ENCODE measurements around the gene KRTAP5-5.
A peak's percentile ranks its signal among the peaks of the same experiment; 100 is the strongest.
"Not testable (repeated sequence)": the region's sequence is repeated elsewhere in the genome, so short reads cannot be mapped to it uniquely, and the experiment has no call there.

Gene KRTAP5-5

GRCh38 chr11:1629326-1630185 lies at the start of gene KRTAP5-5:
Gene KRTAP5-5, plus strand, starts transcription at chr11:1629775. Its CDS starts 66 bp downstream, at chr11:1629841.
- DNase-seq (ENCODE audit: low spot score), result no peak

DNA sequence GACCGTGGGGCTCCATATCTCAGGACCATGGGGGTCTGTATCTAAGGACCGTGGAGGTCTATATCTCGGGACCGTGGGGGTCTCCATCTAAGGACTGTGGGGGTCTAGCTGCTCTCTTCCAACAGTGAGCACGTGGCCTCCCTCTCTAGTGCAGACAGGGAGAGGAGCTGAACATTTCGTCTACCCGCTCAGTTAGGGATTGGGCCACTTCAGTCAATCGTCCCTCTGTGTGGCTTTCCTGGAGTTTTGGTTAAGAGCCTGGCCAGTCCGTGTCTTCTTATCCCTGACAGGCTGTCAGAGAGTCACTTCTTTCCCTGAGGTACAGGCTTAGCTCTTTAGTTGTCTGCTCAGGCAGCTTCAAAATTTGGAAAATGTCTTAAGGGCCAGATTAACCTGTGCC lies 47.6 kb upstream of the KRTAP5-5 start:
- no peak for DNase-seq (ENCODE audit: low spot score)

DNA sequence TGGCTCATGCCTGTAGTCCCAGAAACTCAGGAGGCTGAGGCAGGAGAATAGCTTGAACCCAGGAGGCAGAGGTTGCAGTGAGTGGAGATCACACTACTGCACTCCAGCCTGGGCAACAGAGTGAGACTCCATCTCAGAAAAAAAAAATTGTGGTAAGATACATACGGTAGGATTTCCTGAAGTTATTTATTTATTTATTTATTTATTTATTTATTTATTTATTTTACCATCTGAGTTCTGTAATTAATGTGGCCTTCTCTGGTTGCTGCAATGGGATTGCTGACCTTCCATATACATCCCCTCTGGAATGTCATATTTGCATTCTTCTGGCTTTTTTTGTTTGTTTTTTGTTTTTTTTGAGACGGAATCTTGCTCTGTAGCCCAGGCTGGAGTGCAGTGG lies 46.7 kb upstream of the KRTAP5-5 start:
- DNase-seq (ENCODE audit: low spot score), result not testable (repeated sequence)

DNA sequence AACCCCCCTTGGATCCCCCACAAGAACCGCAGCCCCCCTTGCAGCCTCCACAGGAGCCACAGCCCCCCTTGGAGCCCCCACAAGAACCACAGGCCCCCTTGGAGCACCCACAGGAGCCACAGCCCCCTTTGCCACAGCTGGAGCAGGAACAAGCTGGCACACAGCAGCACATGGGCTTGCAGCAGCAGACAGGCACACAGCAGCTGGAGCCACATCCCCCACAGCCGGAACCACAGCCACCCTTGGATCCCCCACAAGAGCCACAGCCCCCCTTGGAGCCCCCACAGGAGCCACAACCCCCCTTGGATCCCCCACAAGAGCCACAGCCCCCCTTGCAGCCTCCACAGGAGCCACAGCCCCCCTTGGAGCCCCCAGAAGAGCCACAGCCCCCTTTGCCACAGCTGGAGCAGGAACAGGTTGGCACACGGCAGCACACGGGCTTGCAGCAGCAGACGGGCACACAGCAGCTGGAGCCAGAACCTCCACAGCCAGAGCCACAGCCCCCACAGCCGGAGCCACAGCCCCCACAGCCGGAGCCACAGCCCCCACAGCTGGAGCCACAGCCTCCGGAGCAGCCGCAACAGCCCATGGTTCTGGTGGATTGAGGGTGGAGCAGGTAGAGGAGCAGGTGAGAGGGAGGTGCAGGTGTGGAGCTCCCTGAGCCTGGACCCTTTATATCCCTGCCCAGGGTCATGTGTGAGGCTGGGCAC lies 44.8 kb upstream of the KRTAP5-5 start, which contains the start of gene KRTAP5-1:
TSS of gene KRTAP5-1 (minus strand) at position 623 of the 710 bp plus-strand sequence. CDS start at position 589, 34 bp downstream.
- DNase-seq (ENCODE audit: low spot score), result not testable (repeated sequence)

GRCh38 chr11:1586699-1587098 lies 42.9 kb upstream of the KRTAP5-5 start:
- no peak for DNase-seq (ENCODE audit: low spot score)

- DNase-seq (ENCODE audit: low spot score), result peak; percentile 26
These were observed 40.2 kb upstream of the KRTAP5-5 start for GRCh38 chr11:1589191-1589963.

GRCh38 chr11:1589996-1590395 lies 39.6 kb upstream of the KRTAP5-5 start:
- no peak for DNase-seq (ENCODE audit: low spot score)

GRCh38 chr11:1592628-1593027 lies 36.9 kb upstream of the KRTAP5-5 start:
- no peak for DNase-seq (ENCODE audit: low spot score)

- not testable (repeated sequence) for DNase-seq (ENCODE audit: low spot score)
These were observed 33.5 kb upstream of the KRTAP5-5 start for GRCh38 chr11:1595994-1596575.

DNA sequence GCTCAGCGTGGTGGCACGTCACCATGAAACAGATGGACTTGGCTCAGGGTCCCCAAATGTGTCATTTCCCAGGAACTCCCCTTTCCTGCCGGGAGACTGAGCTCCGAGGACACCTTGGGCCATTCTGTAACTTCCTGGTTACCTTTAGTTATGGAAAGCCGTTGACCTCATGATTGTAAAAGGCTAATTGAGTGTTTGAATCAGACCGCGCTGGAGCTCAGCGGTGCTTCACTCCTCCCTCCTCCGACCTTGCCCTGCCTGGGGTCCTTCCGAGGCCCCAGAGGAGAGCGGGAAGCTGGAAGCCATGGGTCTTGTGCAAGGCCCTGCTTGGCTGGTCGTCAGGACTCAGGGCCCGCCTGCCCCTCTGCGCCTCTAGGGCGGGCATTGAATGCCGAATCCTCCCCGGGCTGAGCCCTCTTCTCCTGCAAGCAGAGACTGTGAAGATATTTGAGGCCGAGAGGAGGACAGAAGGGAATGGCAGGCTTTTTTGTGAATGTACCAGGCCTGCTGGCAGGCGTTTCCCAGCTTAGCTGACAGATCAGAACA lies 32.9 kb upstream of the KRTAP5-5 start:
- not testable (repeated sequence) for DNase-seq (ENCODE audit: low spot score)

GRCh38 chr11:1597331-1597993 lies 32.1 kb upstream of the KRTAP5-5 start:
- no peak for DNase-seq (ENCODE audit: low spot score)

- no peak for DNase-seq (ENCODE audit: low spot score)
These were observed 31.6 kb upstream of the KRTAP5-5 start, which contains the start of gene KRTAP5-2 for GRCh38 chr11:1597994-1598380. Gene KRTAP5-2, minus strand, starts transcription at chr11:1598294. Its CDS starts 44 bp downstream, at chr11:1598250.

DNA sequence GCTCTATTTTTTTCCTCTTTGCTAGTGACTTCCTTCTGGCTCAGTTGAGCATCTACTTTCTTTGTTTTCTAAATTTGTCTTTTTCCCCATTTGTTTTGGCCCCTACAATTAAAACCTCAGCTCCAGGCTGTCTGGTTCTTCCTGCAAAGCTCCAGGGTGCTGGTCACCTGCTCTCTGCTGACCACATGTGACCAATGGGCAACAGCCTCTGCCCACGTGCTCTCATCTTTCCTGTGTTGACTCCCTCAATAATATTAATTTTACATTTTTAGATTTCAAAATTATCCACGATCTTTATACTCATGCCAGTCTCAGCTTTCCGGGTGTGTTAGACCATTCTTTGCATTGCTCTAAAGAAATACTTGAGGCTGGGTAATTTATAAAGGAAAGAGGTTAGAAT lies 31.2 kb upstream of the KRTAP5-5 start:
- DNase-seq (ENCODE audit: low spot score), result not testable (repeated sequence)

GRCh38 chr11:1598816-1599215 lies 30.8 kb upstream of the KRTAP5-5 start:
- DNase-seq (ENCODE audit: low spot score), result no peak

- no peak for DNase-seq (ENCODE audit: low spot score)
These were observed 28.9 kb upstream of the KRTAP5-5 start for GRCh38 chr11:1600626-1601025.

DNA sequence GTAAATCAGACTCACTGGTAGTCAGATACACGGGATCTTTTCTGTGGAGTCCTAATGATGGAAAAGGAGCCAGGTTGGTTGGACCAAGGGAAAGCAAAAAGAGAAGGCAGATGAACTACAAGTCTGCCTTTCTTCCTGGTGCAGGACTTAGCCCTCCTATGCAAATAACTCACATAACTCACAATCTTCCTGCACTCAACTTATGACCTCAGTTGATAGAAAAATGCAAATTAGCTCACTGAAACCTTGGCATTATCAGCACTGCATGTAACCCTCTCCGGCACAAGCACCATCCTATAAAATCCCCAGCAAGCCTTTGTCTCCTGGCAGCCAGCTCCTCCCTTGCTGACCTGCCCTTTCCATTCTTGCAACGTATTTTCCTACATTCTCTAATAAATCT lies 27.9 kb upstream of the KRTAP5-5 start:
- not testable (repeated sequence) for DNase-seq (ENCODE audit: low spot score)

GRCh38 chr11:1603629-1604028 lies 25.9 kb upstream of the KRTAP5-5 start:
- no peak for DNase-seq (ENCODE audit: low spot score)

DNA sequence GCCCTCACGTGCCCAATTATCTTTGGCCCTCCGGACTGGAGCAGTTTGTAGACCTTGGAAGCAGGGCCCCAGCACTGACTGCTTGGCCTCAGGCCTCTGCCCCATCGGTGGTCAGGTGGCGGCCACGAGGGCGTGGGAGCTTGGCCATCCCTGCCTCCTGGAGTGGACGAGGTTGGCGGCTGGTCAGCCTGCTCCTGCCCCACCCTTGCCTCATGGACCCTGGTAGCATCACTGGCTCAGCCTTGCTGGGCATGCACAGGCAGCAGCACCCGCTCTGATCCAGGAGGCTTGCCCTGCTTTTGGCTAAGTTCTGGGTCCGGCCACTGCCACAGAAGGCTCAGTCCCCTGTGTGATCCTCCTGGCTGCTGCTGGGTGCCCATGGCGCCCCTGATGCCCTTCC lies 25.4 kb upstream of the KRTAP5-5 start:
- DNase-seq (ENCODE audit: low spot score), result no peak

GRCh38 chr11:1604711-1605110 lies 24.9 kb upstream of the KRTAP5-5 start:
- no peak for DNase-seq (ENCODE audit: low spot score)

- DNase-seq (ENCODE audit: low spot score), result not testable (repeated sequence)
These were observed 23.7 kb upstream of the KRTAP5-5 start for GRCh38 chr11:1605923-1606322.

Data from LoVo (cell line).